ENCODE results near the gene KRTAP12-3. TPM values are rescaled to one million over a fixed set of nuclear protein-coding genes. Genes with fewer than 3 reads are reported as not detected.
"Not testable (repeated sequence)": the region's sequence is repeated elsewhere in the genome, so short reads cannot be mapped to it uniquely, and the experiment has no call there.

Gene KRTAP12-3
- polyA plus RNA-seq, 4 donors = not detected

DNA sequence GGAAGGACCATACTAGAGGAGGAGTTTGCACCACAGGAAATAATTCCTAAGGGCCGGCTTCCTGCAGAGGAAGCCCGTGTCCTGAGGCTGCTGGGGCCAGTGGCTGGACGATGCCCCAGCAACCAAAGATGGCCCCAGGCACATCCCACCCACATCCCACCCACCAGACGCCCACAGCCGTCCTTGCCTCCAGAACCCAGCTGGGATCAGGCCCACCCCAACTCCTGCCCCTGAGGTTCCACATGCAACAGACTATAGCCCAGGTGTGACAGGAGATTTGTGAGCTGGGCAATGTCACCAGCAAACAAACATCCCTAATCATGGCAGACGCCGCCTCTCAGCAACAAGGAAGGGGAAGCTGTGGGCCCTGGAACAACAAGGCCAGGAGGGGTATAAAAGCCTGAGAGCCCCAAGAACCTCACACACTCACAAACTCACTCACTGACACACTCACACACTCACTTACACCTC is 31.0 kb upstream of the KRTAP12-3 start, which contains the start of gene KRTAP10-9:
KRTAP10-9 (plus strand) TSS at position 421 of the 471 bp plus-strand sequence. CDS start 79 bp downstream, outside the sequence.
- DNase-seq (ENCODE audit: low read depth in 4 of 4, low spot score in 3 of 4) = no peak

DNA sequence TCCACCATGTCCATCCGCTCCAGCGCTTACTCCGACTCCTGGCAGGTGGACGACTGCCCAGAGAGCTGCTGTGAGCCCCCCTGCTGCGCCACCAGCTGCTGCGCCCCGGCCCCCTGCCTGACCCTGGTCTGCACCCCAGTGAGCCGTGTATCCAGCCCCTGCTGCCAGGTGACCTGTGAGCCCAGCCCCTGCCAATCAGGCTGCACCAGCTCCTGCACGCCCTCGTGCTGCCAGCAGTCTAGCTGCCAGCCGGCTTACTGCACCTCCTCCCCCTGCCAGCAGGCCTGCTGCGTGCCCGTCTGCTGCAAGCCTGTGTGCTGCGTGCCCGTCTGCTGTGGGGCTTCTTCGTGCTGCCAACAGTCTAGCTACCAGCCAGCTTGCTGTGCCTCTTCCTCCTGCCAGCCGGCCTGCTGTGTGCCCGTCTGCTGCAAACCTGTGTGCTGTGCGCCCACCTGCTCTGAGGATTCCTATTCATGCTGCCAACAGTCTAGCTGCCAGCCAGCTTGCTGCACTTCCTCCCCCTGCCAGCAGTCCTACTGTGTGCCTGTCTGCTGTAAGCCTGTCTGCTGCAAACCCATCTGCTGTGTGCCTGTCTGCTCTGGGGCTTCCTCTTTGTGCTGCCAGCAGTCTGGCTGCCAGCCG is 30.4 kb upstream of the KRTAP12-3 start:
- DNase-seq (ENCODE audit: low read depth in 4 of 4, low spot score in 3 of 4) = not testable (repeated sequence)

DNA sequence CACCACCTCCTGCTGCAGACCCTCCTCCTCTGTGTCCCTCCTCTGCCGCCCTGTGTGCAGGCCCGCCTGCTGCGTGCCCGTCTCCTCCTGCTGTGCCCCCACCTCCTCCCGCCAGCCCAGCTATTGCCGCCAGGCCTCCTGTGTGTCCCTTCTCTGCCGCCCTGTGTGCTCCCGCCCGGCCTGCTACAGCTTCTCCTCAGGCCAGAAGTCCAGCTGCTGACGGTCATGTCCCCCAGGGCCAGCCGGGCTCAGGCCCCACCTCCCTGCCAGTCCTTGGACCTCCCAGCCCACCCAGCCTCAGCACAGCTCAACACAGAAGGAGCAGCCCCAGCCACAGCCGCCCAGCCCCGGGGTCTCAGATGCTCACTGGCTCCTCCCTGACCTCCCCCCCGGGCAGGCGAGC is 29.9 kb upstream of the KRTAP12-3 start:
- DNase-seq (ENCODE audit: low read depth in 4 of 4, low spot score in 3 of 4) = not testable (repeated sequence)

DNA sequence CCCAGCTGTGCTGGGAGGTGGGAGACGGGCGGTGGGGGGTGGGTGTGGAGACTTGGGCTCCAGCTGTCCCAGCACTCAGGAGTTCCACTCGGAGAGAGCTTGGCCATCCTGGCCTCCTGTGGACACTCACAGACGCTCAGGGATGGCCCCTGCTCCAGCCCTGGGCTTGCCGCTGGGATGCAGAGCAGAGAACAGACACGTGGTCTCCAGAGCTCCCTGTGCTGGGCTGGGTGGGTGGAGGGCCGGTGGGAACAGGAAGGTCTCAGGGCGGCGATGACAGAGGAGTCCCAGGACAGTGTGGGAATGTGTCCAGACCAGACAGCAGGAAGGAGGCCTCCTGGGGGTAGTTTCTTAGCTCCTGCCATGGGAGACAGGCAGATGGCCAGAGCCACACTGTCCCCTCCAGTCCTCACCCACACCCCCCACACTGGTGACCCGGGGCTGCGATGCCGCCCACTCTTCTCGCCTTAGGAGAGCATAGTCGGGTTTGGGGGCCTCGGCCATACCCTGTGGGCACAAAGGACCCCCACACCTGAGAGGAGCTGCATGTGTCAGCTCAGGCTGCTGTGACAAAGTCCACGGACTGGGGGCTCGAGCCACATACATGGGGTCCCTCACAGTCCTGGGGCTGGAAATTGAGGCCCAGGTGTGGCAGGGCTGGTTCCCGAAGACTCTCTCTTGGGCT is 28.9 kb upstream of the KRTAP12-3 start:
- DNase-seq (ENCODE audit: low read depth in 4 of 4, low spot score in 3 of 4) = no peak

DNA sequence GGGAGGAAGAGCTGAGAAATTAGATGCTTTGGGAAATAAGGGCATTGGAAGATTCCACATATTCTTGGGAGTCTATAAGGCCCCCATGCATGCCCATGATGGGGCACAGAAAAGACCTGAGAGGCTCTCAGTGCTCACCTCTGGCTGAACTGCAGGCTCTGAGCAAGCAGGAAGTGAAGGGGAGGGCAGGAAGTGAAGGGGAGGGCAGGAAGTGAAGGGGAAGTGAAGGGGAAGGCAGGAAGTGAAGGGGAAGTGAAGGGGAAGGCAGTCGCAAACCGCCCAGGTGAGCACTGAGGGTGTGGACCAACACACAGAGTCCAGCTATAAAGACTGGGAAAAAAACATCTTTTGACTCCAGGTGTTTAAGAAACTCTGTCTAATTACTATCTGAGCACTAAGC is 27.3 kb upstream of the KRTAP12-3 start:
- no peak for DNase-seq (ENCODE audit: low read depth in 4 of 4, low spot score in 3 of 4)

DNA sequence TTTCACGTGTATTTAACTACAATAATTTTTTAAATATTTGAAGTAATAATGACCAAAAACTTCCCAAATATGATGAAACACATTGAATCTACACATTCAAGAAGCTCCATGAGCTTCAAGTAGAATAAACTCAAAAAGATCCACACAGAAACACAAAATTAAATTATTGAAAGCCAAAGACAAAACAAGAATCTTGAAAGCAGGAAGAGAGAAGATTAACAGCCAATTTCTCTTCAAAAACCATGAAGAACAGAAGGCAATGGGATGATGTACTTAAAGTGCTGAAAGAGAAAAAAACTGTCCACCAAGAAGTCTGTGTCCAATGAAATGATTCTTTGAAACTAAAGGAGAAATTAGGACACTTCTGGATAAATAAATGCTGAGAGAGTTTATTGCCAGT is 25.7 kb upstream of the KRTAP12-3 start:
- DNase-seq (ENCODE audit: low read depth in 4 of 4, low spot score in 3 of 4) = no peak

DNA sequence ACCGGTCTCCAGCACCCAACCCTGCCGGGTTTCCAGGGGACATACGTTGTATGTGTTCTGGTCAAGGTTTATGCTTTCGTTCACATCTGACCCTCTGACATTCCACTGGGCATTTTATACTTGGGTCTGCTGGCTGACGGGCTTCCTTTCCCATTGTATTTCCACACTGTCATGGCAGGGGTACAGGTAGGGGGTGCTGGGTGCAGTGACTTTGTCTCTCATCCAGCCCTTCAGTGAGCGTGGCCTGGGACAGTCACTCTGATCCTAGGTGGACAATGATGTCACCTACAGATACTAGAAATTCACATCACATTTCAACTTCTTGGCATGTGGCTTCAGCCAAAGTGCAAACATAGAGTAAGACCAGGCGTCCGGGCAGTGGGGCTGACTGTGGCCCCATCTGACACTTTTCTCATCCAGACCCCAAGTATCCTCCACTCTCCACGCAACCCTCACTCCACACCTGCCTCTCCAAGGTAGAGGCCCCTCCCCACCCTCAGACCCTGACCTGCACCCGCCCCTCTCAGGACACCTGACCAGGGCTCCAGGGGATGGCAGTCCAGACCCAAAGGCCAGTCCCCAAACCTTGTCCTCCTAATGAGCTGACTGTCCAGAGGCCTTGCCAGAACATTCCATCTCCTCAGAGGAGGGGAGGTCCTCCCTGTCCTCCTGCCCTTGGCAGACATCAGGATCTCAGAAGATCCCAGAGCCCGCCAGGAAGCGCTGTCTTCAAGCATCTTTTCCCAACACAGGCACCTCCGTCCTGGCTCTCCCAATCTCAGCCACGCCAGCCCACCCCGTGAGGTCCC is 21.3 kb upstream of the KRTAP12-3 start:
- no peak for DNase-seq (ENCODE audit: low read depth in 4 of 4, low spot score in 3 of 4)

DNA sequence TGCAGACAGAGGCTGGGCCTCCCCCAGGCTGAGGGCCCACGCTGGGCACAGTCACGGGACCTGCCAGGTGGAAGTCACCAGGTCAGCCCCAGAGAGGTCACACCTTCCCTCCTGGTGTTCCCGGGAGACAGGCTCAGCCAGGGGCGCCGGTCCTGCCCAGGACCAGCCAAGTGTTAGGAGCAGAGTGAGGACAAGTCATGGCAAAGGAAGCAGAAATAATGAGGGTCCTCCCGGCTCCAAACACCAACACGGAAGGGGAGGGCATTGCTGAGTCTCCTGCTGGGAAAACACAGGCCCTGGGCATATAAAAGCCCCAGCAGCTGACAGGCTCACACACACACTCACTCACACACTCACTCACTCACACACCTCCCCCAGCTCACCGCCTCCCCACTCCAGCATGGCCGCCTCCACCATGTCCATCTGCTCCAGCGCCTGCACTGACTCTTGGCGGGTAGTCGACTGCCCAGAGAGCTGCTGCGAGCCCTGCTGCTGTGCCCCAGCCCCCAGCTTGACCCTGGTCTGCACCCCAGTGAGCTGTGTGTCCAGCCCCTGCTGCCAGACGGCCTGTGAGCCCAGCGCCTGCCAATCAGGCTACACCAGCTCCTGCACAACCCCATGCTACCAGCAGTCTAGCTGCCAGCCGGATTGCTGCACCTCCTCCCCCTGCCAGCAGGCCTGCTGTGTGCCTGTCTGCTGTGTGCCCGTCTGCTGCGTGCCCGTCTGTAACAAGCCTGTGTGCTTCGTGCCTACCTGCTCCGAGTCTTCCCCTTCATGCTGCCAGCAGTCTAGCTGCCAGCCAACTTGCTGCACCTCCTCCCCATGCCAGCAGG is 20.5 kb upstream of the KRTAP12-3 start, which contains the start of gene KRTAP10-10:
KRTAP10-10 (plus strand) TSS at position 339 of the 833 bp plus-strand sequence; CDS start at position 401, 62 bp downstream.
- no peak for DNase-seq (ENCODE audit: low read depth in 4 of 4, low spot score in 3 of 4)

DNA sequence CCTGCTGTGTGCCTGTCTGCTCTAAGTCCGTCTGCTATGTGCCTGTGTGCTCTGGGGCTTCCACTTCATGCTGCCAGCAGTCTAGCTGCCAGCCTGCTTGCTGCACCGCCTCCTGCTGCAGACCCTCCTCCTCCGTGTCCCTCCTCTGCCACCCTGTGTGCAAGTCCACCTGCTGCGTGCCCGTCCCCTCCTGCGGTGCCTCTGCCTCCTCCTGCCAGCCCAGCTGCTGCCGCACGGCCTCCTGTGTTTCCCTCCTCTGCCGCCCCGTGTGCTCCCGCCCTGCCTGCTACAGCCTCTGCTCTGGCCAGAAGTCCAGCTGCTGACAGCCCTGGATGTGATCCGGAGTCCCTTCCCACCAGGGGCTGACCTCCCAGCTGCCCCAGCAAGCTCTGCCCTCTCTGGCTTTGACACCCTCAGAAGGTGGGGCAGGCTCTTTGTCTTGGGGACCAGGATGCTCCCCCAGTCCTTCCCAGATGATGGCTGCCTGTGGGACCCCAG is 19.8 kb upstream of the KRTAP12-3 start:
- DNase-seq (ENCODE audit: low read depth in 4 of 4, low spot score in 3 of 4) = not testable (repeated sequence)

DNA sequence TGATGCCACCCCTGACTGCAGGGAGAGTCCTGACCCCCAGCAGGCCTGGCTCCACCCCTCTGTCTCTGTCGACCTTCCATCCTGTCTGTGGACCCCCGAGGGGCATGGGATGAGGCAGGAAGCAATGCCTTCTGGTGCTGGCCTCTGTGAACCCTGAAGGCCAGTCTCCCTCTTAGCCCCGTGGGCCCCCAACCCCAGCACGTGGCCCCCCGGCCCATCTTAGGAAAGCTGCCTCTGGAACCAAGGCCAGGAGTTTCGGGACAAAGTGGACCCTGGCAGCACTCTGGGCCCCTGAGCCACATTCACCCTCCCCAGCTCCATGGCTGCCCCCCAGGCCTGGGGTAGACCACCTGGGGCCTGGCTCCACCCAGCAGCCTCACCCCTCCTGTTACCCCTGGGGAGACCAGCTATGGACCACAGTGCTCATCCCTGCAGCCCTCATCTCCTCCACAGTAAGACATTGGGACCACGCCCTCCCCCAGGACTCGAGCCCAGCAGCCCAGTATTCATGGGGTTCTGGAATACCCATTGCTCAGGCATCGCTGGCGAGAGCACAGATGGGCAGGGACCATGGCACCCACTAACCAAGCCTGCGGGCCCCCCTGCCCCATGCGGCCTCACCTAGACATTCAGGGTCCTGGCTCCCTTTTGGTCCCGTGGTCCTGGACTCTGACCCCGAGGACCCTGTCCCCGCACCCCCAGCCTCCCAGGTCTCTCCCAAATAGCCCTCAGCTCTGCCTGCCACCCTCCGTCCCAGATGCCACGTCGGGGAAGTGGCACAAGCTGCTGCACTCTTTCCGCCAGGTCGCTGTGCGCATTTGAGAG is 19.0 kb upstream of the KRTAP12-3 start:
- not testable (repeated sequence) for DNase-seq (ENCODE audit: low read depth in 4 of 4, low spot score in 3 of 4)

DNA sequence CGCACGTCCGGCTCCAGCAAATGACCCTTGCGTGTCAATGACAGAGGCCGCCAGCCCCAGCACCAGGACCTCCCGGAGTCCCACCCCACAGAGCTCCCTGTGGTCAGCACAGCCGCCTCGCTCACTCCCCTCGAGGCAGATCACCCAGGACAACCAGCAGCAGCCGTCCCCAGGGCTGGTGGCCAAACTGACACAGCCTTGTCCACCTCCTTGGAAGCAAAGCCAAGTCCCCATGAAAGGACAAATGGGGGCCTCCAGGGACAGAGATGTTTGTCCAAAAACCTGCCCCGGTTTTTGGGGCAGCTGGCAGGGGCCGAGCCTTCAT is 18.4 kb upstream of the KRTAP12-3 start:
- no peak for DNase-seq (ENCODE audit: low read depth in 4 of 4, low spot score in 3 of 4)

DNA sequence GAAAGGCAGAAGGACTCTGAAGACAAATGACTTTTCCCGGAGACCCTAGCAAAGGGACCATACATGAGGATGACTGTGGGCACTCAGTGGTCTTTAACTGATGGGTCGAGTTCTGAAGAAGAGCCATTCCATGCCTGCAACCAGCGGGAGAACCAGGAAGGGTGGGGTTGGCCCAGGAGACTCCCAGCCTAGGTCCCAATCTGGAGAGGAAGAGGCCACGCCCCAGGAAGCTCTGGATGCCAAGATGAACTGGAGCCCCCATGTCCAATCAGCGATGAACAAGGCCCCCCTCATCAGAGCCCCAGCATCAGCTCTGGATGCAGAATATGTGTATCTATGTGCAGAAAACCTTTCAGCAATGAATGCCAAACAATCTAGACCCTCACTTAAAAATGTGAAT is 17.0 kb upstream of the KRTAP12-3 start:
- DNase-seq (ENCODE audit: low read depth in 4 of 4, low spot score in 3 of 4) = no peak

DNA sequence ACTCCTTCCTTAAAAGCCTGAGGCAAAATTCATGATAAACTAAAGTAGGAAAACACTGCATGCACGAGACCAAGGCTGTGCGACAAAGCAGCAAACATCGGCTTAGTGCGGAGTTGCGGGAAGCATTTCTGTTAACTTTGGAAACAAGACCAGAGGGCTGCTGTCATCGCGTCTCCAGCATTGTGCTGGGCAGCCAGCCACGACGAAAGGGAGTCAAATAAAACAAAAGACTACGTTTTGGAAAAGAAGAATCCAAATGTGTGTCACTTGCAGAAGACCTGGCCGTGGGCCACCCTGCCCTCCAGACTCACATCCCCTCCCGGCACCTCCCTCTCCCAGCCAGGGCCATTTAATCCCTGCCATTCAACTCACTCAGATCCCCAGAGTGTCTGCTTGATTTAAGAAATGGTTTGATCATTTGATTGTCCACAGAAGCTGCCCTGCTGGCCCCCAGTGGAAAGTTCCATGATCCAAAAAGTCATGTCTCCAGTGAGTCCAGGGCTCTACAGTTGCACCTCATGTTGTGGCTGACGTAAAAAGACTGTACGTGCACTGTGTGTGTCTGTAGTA is 13.9 kb upstream of the KRTAP12-3 start:
- DNase-seq (ENCODE audit: low read depth in 4 of 4, low spot score in 3 of 4) = no peak

DNA sequence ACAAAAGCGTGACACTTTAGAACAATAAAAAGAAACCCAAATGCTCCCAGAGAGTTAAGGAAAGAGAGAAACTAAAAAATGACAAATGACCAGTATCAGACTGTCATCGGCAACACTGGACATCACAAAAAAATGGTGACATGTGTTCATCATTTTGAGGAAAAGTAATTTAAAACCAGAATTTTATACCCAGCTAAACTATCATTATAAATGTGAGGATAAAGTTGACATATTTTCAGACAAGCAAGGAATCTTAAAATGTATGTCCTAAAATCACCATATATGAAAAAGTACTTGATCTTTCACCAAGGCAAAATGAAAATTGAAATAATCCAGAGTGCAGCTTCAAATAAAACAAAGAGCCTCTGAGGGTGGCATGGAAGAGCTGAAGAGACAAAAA is 12.9 kb upstream of the KRTAP12-3 start:
- DNase-seq (ENCODE audit: low read depth in 4 of 4, low spot score in 3 of 4) = no peak

DNA sequence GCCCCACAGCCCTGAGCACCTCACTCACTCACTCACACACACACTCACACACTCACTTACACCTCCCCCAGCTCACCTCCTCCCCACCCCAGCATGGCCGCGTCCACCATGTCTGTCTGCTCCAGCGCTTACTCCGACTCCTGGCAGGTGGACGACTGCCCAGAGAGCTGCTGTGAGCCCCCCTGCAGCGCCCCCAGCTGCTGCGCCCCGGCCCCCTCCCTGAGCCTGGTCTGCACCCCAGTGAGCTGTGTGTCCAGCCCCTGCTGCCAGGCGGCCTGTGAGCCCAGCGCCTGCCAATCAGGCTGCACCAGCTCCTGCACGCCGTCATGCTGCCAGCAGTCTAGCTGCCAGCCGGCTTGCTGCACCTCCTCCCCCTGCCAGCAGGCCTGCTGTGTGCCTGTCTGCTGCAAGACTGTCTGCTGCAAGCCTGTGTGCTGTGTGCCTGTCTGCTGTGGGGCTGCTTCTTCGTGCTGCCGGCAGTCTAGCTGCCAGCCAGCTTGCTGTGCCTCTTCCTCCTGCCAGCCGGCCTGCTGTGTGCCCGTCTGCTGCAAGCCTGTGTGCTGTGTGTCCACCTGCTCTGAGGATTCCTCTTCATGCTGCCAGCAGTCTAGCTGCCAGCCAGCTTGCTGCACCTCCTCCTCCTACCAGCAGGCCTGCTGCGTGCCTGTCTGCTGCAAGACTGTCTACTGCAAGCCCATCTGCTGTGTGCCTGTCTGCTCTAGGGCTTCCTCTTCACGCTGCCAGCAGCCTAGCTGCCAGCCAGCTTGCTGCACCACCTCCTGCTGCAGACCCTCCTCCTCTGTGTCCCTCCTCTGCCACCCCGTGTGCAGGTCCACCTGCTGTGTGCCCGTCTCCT is 11.1 kb upstream of the KRTAP12-3 start, which contains the start of gene KRTAP10-11:
KRTAP10-11 (plus strand) TSS at position 49 of the 856 bp plus-strand sequence; CDS start at position 94, 45 bp downstream.
- DNase-seq (ENCODE audit: low read depth in 4 of 4, low spot score in 3 of 4) = not testable (repeated sequence)

DNA sequence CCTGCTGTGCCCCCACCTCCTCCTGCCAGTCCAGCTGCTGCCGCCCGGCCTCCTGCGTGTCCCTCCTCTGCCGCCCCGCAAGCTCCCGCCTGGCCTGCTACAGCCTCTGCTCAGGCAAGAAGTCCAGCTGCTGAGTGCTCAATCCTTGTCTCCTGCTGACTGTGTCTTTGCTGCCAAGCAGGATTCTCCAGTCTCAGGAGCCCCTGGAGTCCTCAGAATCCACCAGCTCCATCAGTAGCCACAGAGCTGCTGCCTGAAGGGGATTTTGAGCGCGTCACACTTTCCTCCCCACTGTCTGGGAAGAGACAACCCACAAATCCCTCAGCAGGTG is 10.5 kb upstream of the KRTAP12-3 start:
- DNase-seq (ENCODE audit: low read depth in 4 of 4, low spot score in 3 of 4) = no peak

DNA sequence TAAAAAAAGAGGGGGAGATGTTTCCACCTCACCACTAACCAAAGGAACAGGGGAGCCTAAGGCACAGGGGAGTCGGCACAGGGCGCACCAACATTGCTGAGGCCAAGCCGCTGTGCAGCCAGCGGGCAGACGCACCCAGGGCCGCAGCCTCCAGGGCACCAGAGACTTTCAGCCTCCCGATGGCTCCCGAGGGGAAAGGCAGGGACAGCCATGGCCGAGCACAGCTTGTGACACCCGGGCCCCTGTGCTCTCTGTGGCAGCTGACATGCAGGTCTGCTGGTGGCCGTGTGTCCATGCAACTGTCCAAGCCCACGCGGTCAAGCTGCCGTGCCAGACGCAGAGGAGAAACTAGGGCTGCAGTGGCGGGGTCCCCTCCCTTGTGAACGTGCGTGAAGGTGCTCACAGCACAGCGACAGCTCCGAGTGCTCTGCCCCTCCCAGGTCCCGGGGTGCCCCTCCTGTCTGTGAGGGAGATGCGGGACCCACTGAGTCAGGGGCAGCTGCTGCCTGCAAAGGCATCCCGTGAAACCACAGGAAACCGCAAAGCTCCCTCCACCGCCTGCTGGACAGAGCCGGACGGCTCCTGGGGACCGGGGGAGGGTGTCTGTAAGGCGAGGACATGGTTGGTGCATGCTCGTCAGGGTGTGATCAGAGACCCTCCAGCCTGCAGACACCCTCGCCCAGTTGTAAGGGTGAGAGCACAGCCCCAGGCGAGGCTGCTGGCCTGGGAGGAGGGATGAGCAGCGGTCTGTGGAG is 9.0 kb upstream of the KRTAP12-3 start:
- DNase-seq (ENCODE audit: low read depth in 4 of 4, low spot score in 3 of 4) = no peak
